Bronchial epithelial cell (primary cell): Measurements from ENCODE around the gene FOXP3. TPM values are rescaled to one million over a fixed set of nuclear protein-coding genes. Genes with fewer than 3 reads are reported as not detected.

Experiments used
- DNase-seq: peaks from one replicate; pipeline ENCODE4 v3.0.0-alpha.2; 2010; ENCODE audit warnings: low read depth
- FAIRE-seq: peaks from 2 replicates; lab custom pipeline; 2011; peaks lifted over from hg19 to GRCh38; lab: Jason Lieb, UNC
- H3K27me3 ChIP-seq: 2 replicates; pipeline ENCODE4 v1.5.1; 2011; ENCODE audit warnings: low read length; ENCODE audit not compliant: control insufficient read depth, insufficient read depth
- H3K36me3 ChIP-seq: 2 replicates; pipeline ENCODE4 v1.5.1; 2011; ENCODE audit warnings: low read length; ENCODE audit not compliant: control insufficient read depth, insufficient read depth
- H3K4me3 ChIP-seq: 2 replicates; pipeline ENCODE4 v1.5.1; 2011; ENCODE audit warnings: mild to moderate bottlenecking, low read depth, low read length, control low read depth
- total RNA-seq: library from RNA; depleted of rRNA; stranded (reverse); fragments of >200 nt; gene quantifications from 2 replicates; pipeline ENCODE4 v1.2.1, GENCODE V29; 2014
- TF ChIP-seq, protein P1 (sequence below): IDR thresholded peaks from 2 replicates; pipeline ENCODE4 v1.5.1; 2011; ENCODE audit warnings: mild to moderate bottlenecking, moderate library complexity, low read length, control low read depth, inconsistent platforms; ENCODE audit not compliant: insufficient read depth, severe bottlenecking

The FOXP3 gene
- total RNA-seq, 1 donor from 2014 or later: not detected

DNA sequence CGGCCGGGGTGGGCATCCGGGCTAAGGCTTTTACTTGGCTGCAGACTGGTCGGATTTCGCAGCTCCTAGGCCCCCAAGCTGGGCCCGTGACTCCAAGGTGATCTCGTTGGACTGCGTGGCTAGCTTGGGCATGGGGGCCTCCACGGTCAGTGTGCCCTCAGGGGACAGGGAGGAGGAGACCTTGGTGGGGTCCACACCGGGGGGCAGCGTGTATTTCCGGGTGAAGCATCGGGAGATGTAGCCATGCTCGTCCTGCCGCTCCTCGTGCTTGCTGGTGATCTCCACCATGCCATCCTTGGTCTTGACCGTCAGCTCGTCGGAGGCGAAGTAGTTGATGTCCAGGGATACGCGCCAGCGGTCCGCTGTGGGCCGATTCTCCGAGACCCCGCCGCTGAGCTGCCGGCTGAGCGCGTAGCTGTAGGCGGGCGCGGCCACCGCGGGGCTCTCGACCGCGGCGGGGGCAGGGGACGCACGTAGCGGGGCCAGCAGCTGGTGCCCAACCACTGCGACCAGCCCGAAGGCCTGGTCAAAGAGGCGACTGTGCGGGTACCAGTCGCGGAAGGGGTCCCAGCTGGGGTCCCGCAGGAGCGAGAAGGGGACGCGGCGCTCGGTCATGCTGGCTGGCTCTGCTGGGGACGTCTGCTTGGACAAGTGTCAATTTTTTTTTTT lies 30.5 kb downstream of the FOXP3 start:
- no peak for FAIRE-seq

DNA sequence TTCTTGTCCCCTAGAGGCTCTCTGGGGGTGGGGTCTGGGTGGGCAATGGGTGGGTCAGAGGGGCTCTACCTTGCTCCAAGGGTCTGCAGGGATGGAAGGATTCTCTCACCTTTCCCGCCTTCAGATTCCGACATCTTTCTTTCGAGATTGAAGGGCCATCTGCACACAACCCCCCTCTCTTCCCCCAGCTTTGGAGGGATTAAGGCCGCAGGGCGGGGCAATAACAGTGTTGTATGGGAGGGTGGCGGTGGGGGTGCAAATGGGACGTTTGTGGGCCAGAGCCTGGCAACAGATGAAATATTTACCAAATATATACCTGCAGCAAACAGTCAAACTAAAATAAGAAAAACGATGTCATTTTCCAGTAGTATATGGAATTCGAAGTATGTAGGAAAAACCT lies 31.3 kb downstream of the FOXP3 start, which contains the start of gene CACNA1F:
Gene CACNA1F, minus strand, starts transcription at position 165 of the 400 bp plus-strand sequence. Its CDS starts 31 bp downstream, at position 134.
- H3K27me3 ChIP-seq: no peaks in the 10 kb centered on the region
- FAIRE-seq (no peak), DNase-seq (no peak)
- H3K4me3 ChIP-seq: no peak within 1 kb of the TSS
- TF ChIP-seq, protein P1, sequence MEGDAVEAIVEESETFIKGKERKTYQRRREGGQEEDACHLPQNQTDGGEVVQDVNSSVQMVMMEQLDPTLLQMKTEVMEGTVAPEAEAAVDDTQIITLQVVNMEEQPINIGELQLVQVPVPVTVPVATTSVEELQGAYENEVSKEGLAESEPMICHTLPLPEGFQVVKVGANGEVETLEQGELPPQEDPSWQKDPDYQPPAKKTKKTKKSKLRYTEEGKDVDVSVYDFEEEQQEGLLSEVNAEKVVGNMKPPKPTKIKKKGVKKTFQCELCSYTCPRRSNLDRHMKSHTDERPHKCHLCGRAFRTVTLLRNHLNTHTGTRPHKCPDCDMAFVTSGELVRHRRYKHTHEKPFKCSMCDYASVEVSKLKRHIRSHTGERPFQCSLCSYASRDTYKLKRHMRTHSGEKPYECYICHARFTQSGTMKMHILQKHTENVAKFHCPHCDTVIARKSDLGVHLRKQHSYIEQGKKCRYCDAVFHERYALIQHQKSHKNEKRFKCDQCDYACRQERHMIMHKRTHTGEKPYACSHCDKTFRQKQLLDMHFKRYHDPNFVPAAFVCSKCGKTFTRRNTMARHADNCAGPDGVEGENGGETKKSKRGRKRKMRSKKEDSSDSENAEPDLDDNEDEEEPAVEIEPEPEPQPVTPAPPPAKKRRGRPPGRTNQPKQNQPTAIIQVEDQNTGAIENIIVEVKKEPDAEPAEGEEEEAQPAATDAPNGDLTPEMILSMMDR: no peak
- H3K36me3 ChIP-seq: no peaks in the 10 kb centered on the region

More for the DNA sequence above, 30.5 kb downstream of the FOXP3 start:
- no peak overlapping the region for H3K4me3 ChIP-seq
- TF ChIP-seq, protein P1: no peak
- no peak for DNase-seq
- H3K27me3 ChIP-seq: no peaks in the 10 kb centered on the region
- no peaks in the 10 kb centered on the region for H3K36me3 ChIP-seq

DNA sequence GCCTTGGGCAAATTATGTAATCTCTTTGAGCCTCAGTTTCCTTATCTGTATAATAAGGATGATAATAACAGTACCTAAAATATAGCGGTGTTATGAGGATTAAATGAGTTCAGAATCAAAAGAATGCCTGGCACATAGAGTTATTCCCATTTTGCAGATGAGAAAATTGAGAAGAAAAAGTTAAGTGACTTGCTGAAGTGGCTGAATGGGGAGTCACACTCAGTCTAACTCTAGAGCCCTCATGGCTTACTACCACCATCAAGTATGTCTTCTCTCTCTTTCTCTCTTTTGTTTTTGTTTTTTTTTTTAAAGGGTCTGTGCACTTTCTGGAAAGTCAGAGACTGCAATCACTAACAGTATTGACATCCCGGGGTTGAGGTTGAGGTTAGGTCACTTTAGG lies 32.0 kb downstream of the FOXP3 start:
- Histone ChIP-seq H3K4me3 (no peak overlapping the region), H3K36me3 (no peaks in the 10 kb centered on the region), H3K27me3 (no peaks in the 10 kb centered on the region)
- TF ChIP-seq, protein P1: no peak
- FAIRE-seq: no peak
- DNase-seq: no peak

DNA sequence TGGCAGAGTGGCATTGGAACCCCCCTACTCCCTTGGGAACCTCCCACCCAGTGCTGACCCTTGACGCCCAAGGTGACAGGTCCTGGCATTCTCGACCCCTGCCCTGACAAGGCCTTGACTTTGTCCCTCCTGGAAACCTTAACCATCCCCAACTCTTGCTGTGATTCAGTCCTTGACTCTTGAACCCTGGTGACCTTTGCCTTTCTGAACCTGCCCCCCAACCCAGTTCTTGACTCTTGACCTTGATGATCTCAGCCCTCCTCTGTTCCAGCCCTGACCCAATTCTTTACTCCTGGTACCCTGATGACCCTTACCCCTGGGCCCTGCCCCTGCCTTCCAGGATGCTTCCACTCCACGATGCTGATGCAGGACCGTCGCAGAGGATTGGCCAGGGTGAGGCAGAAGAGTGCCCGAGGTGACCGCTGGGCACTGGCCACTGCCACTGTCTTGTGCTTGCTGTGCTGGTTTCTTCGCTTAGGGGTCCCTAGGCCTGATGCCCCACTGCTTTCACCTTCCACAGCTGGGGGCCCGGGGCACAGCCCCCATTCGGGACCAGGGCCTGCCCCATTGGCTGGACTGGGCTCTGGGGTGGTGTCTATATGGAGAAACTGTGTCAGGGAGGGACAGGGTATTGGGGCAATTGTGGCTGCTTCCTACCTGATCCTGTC lies 33.0 kb downstream of the FOXP3 start:
- Histone ChIP-seq H3K36me3 (no peaks in the 10 kb centered on the region), H3K4me3 (no peak overlapping the region), H3K27me3 (no peaks in the 10 kb centered on the region)
- no peak for DNase-seq
- TF ChIP-seq, protein P1: no peak
- FAIRE-seq: no peak

DNA sequence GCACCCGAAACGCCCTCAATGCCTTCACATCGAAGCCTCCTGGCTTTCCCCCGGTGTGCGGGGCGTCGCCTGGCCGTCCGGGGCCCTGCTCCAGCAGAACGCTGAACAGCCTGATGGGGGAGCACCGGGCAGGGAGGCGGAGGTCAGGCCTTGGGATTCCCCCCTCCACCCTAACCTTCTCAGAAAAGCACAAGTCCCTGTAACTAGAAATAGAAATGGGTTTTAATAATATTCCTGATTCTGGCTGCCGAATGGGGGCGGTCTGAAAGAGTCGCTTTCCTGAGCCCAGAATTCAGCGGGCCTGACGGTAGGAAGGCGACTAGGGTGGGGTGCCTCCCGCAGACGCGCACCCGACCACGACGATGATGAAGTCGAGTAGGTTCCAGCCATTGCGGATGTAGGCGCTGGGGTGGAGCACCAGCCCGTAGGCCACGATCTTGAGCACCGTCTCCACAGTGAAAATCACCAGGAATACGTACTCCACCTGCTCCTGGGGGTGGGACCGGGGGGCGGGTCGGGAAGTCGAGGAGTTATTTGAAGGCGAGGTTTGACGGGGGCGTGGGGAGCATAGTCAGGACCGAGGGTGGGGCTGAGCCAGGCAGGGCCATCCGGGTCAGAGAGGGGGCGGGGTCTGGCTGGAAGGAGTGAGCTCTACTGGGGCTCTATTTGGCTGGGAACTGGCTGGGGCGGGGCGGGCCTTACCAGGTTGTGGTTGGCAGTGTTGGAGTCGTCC lies 33.8 kb downstream of the FOXP3 start:
- Histone ChIP-seq H3K36me3 (no peaks in the 10 kb centered on the region), H3K4me3 (peak overlapping the region; percentile 34), H3K27me3 (no peaks in the 10 kb centered on the region)
- no peak for FAIRE-seq
- peak; percentile 49 for DNase-seq
- TF ChIP-seq, protein P1: peak; percentile 17
